Tibial artery (tissue), 4 donors: ENCODE data around the gene AK5.

Experiments used
- DNase-seq, 2 donors: peaks; one replicate each; pipeline ENCODE4 v3.0.0-alpha.2; 2019
- H3K27ac ChIP-seq, 2 donors: fragments of 200-600 bp; sonication (generic) in 1 of 2; 1 replicate in 1 of 2; 2 replicates in 1 of 2; pipeline ENCODE4 v1.5.1; 2018 to 2019; ENCODE audit warnings: mild to moderate bottlenecking in 1 of 2
- H3K27me3 ChIP-seq, 2 donors: fragments of 200-600 bp; sonication (generic) in 1 of 2; one replicate each; pipeline versions ENCODE4 v1.5.1 to v1.6.0; 2016 to 2019
- H3K36me3 ChIP-seq, 3 donors: fragments of 200-600 bp; sonication (generic) in 2 of 3; one replicate each; pipeline ENCODE4 v1.5.1; 2016 to 2019; ENCODE audit warnings: mild to moderate bottlenecking in 2 of 3
- H3K4me1 ChIP-seq, 4 donors: fragments of 200-600 bp; sonication (generic) in 2 of 4; 1 replicate in 3 of 4; 2 replicates in 1 of 4; pipeline ENCODE4 v1.5.1; 2016 to 2019
- H3K4me3 ChIP-seq, 2 donors: fragments of 200-600 bp; sonication (generic) in 1 of 2; 1 replicate in 1 of 2; 2 replicates in 1 of 2; pipeline ENCODE4 v1.5.1; 2018 to 2019; ENCODE audit warnings: mild to moderate bottlenecking in 2 of 2
- H3K9me3 ChIP-seq, 3 donors: fragments of 200-600 bp; sonication (generic) in 1 of 3; one replicate each; pipeline ENCODE4 v1.5.1; 2016 to 2019
- intact Hi-C: fragments of 100-400 bp; cut with DNase I; formaldehyde crosslinking; loops from one replicate; pipeline ENCODE4 v1.15.0; 2023; ENCODE audit warnings: low total_unique reads
- TF ChIP-seq, protein P1 (sequence below), 2 experiments: fragments of 200-600 bp in 1 of 2; fragments of 450-650 bp in 1 of 2; IDR thresholded peaks; one replicate each; pipeline ENCODE4 v1.5.1; 2017 to 2019; ENCODE audit warnings: antibody characterized with exemption in 2 of 2, mild to moderate bottlenecking in 1 of 2, moderate library complexity in 1 of 2

Gene AK5

DNA sequence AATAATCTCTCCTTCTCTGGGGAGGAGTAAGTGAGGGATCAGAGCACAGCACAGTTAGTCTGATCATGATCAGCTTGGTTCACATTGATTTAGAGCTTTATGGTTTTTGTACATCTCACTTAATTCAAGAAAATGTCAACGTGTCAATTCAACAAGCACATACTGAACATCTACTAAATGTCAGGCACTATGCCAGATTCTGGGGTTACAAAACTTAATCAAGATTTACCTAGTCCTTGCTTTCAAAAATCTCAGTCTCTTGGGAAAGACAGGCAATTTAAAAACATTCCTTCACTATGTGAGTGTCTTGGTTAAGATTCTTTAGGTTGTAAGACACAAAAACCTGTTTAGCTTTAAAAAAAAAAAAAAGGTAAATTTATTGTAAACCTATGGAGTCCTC lies 181.4 kb downstream of the AK5 start:
- TF ChIP-seq, protein P1, sequence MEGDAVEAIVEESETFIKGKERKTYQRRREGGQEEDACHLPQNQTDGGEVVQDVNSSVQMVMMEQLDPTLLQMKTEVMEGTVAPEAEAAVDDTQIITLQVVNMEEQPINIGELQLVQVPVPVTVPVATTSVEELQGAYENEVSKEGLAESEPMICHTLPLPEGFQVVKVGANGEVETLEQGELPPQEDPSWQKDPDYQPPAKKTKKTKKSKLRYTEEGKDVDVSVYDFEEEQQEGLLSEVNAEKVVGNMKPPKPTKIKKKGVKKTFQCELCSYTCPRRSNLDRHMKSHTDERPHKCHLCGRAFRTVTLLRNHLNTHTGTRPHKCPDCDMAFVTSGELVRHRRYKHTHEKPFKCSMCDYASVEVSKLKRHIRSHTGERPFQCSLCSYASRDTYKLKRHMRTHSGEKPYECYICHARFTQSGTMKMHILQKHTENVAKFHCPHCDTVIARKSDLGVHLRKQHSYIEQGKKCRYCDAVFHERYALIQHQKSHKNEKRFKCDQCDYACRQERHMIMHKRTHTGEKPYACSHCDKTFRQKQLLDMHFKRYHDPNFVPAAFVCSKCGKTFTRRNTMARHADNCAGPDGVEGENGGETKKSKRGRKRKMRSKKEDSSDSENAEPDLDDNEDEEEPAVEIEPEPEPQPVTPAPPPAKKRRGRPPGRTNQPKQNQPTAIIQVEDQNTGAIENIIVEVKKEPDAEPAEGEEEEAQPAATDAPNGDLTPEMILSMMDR (IDR thresholded peaks at IDR 0.05), result no peak
- intact Hi-C loops, result no loop called here
- H3K27ac ChIP-seq, result no peak overlapping the region

GRCh38 chr1:77465139-77465538 lies 183.3 kb downstream of the AK5 start:
- Histone ChIP-seq H3K4me1 (peaks cover 0 to 19% (median 12%) of the 10 kb centered on the region in 4 donors), H3K27ac (no peak overlapping the region)

More for the DNA sequence above, 181.4 kb downstream of the AK5 start:
- peaks cover 0 to 6% (median 3%) of the 10 kb centered on the region in 4 donors for H3K4me1 ChIP-seq
- H3K27me3 ChIP-seq, result no peaks in the 10 kb centered on the region
- no peak overlapping the region for H3K4me3 ChIP-seq
- H3K9me3 ChIP-seq, result no peaks in the 10 kb centered on the region
- H3K36me3 ChIP-seq, result no peaks in the 10 kb centered on the region
- no peak for DNase-seq

DNA sequence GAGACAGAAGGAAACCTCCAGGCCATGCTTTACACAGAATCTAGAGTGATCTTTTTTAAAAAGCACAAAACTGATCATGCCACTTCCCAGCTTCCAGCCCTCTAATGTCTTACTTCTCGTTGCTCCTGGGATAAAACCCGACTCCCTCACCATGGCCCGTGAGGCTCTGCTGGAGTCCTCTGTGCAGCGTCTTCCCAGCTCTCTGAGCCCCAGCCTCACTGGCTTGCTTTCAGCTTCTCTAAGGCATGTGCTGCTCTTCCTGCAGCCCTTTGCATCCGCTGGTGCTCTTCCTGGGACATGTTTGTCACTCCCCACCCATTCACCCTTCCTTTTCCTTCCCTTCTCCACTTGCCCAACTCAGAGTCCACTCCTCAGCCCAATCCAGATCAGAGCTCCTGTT lies 184.1 kb downstream of the AK5 start:
- no peak for DNase-seq
- intact Hi-C loops, result no loop called here
- Histone ChIP-seq H3K27me3 (no peaks in the 10 kb centered on the region), H3K4me1 (peaks cover 0 to 19% (median 12%) of the 10 kb centered on the region in 4 donors), H3K36me3 (no peaks in the 10 kb centered on the region), H3K4me3 (no peak overlapping the region), H3K27ac (no peak overlapping the region), H3K9me3 (no peaks in the 10 kb centered on the region)
- TF ChIP-seq, protein P1 (IDR thresholded peaks at IDR 0.05), result no peak

More at GRCh38 chr1:77465139-77465538, 183.3 kb downstream of the AK5 start:
- DNase-seq, result no peak
- Histone ChIP-seq H3K27me3 (no peaks in the 10 kb centered on the region), H3K36me3 (no peaks in the 10 kb centered on the region), H3K4me3 (no peak overlapping the region), H3K9me3 (no peaks in the 10 kb centered on the region)
- TF ChIP-seq, protein P1 (IDR thresholded peaks at IDR 0.05), result no peak
- intact Hi-C loops, result no loop called here

GRCh38 chr1:77467021-77467595 lies 185.3 kb downstream of the AK5 start:
- Histone ChIP-seq H3K4me3 (no peak overlapping the region), H3K27ac (no peak overlapping the region), H3K9me3 (no peaks in the 10 kb centered on the region), H3K27me3 (no peaks in the 10 kb centered on the region), H3K36me3 (no peaks in the 10 kb centered on the region), H3K4me1 (peaks cover 0 to 19% (median 12%) of the 10 kb centered on the region in 4 donors)
- intact Hi-C loops, result no loop called here
- TF ChIP-seq, protein P1 (IDR thresholded peaks at IDR 0.05), result no peak
- DNase-seq, result no peak

DNA sequence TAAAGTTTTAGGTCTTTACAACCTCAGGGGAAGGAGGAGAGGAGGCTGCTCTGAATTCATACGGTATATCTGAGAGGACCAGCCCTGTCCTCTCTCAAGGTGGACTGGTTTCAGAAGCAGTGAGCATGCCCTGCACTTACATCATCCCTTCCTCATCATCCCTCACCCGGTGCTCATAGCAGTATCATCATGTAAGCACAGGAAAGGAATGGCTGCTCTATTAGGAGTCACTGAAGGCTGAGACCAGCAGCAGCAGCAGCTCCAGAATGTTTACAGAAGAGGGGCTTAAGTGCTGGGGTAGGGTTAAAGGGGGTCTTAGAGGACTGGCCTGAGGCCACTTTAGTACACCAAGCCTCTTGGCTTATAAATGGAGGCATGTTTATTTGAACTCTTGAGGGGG lies 185.9 kb downstream of the AK5 start:
- TF ChIP-seq, protein P1 (IDR thresholded peaks at IDR 0.05), result no peak
- Histone ChIP-seq H3K9me3 (no peaks in the 10 kb centered on the region), H3K27me3 (no peaks in the 10 kb centered on the region), H3K4me1 (peaks cover 0 to 19% (median 12%) of the 10 kb centered on the region in 4 donors), H3K4me3 (no peak overlapping the region), H3K27ac (peak overlapping the region; percentile 59 to 68), H3K36me3 (no peaks in the 10 kb centered on the region)
- DNase-seq, result no peak
- intact Hi-C loops, result no loop called here
